ENCODE measurements around the gene CCDC24.

Gene CCDC24

DNA sequence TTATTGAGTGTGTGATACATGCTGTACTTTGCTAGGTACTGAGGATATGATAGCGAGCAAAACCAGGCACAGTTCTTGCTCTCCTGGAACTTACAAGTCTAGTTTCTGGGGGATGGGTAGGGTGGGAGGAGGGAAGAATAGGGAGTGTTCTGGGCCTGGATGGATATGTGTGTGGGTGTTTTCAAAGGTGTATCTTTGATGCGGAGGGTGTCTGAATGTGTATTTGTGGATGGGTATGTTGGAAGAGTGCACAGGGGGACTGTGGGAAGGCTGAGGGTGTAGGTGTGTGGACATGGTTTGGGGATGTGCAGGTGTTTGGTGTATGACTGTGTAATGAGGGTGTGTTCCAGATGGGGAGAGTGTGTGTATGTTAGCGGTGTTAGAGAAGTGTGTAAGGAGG is 26.1 kb upstream of the CCDC24 start:
- TF ChIP-seq, protein P1, sequence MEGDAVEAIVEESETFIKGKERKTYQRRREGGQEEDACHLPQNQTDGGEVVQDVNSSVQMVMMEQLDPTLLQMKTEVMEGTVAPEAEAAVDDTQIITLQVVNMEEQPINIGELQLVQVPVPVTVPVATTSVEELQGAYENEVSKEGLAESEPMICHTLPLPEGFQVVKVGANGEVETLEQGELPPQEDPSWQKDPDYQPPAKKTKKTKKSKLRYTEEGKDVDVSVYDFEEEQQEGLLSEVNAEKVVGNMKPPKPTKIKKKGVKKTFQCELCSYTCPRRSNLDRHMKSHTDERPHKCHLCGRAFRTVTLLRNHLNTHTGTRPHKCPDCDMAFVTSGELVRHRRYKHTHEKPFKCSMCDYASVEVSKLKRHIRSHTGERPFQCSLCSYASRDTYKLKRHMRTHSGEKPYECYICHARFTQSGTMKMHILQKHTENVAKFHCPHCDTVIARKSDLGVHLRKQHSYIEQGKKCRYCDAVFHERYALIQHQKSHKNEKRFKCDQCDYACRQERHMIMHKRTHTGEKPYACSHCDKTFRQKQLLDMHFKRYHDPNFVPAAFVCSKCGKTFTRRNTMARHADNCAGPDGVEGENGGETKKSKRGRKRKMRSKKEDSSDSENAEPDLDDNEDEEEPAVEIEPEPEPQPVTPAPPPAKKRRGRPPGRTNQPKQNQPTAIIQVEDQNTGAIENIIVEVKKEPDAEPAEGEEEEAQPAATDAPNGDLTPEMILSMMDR (IDR thresholded peaks at IDR 0.05): no peak

DNA sequence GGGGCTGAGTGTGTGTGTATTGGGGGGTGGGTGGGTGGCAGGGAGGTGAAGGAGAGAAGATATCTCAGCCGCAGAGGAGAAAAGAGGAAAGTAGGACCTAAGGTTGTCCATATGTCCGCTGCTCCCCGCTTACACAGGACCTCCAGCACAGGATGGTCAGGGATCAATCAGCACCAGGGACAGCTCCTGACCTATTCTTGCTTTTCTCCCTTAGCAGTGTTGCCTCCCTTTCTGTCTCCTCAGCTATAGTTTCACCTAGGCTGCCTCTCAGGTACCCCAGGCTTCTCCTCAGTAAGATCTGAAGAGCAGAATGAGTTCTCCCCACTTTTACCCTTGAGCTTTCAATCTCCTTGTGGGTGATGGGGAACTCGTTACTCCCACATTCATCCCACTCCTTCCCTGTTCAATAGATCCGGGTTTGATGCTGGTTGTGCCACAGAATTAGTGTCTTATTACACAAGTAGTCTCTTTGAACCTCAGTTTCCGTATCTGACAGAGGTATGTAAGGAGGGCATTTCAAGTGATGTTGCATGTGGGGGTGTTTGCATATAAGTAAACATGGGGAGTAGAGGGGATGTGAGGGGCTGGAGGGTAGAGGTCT is 23.0 kb upstream of the CCDC24 start:
- TF ChIP-seq, protein P1 (IDR thresholded peaks at IDR 0.05): no peak

DNA sequence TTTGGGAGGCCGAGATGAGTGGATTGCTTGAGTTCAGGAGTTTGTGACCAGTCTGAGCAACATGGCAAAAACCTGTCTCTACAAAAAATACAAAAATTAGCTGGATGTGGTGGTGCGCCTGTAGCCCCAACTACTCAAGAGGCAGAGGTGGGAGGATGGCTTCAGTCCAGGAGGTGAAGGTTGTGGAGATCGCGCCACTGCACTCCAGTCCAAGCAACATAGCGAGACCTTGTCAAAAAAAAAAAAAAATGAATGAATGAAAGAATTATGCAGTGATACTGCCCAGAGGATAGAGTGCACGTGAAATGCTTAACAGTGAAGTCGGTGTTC is 22.0 kb upstream of the CCDC24 start:
- TF ChIP-seq, protein P1 (IDR thresholded peaks at IDR 0.05): no peak

DNA sequence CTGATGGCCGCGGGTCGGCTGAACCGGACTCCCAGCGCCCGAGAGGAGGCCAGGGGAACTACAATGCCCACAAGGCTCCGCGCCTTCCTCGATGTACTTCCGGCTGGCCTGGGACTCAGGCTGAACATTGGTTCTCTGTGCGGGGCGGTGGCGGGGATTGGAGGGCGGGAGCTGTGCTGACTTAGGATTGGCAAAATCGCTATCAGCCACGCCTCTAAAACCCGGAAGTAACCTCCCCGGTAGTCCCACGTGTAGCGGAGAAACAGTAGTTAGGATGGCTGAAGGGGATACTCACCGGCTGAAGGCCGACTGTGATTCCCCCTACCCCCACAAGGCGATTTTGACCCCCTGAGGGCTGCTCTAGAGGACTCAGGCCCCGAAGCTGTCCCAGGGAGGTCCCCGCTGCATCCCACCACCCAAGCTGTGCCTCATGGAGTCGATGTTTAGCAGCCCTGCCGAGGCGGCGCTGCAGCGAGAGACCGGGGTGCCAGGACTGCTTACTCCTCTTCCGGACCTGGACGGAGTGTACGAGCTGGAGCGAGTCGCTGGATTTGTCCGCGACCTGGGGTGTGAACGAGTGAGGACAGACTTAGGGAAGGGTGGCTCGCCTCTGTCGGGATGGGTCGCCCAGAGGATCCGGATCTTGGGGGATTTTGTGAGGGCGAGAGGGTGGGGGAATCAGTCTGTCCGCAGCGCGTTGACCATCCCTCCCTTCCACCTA is 21.5 kb upstream of the CCDC24 start, which contains the start of gene DPH2:
Gene DPH2 (plus strand): TSS at position 265 of the 721 bp plus-strand sequence. CDS start 166 bp downstream, at position 431.
- TF ChIP-seq, protein P1 (IDR thresholded peaks at IDR 0.05): no peak; the same call in 1 of the 2 replicates

DNA sequence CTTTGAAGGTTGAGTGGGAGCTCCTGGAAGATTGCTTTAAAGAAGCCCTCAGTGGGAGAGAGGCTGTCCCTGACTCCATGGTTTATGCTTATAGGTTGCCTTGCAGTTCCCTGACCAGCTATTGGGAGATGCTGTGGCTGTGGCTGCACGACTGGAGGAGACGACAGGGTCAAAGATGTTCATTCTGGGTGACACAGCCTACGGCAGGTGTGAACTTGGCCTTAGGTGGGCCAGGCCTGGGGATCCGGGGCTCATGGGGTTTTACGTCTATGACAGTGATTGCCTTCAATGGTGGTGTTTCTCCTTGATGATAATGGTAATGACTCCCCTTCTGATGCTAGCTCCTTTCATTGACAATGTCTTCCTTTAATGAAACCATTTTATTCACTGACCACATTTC is 20.9 kb upstream of the CCDC24 start:
- TF ChIP-seq, protein P1 (IDR thresholded peaks at IDR 0.05): no peak

DNA sequence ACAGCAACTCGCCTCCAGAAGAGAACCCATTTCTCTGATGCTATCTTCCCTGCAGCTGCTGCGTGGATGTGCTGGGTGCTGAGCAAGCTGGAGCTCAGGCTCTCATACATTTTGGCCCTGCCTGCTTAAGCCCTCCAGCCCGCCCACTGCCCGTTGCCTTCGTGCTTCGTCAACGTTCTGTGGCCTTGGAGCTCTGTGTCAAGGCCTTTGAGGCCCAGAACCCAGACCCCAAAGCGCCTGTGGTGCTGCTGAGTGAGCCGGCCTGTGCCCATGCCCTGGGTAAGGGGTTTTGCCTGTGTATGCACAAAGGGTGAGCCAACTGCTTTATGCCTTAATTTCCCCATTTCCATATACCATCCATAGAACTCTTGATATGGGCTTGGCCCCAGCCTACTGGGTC is 20.5 kb upstream of the CCDC24 start:
- TF ChIP-seq, protein P1 (IDR thresholded peaks at IDR 0.05): no peak

DNA sequence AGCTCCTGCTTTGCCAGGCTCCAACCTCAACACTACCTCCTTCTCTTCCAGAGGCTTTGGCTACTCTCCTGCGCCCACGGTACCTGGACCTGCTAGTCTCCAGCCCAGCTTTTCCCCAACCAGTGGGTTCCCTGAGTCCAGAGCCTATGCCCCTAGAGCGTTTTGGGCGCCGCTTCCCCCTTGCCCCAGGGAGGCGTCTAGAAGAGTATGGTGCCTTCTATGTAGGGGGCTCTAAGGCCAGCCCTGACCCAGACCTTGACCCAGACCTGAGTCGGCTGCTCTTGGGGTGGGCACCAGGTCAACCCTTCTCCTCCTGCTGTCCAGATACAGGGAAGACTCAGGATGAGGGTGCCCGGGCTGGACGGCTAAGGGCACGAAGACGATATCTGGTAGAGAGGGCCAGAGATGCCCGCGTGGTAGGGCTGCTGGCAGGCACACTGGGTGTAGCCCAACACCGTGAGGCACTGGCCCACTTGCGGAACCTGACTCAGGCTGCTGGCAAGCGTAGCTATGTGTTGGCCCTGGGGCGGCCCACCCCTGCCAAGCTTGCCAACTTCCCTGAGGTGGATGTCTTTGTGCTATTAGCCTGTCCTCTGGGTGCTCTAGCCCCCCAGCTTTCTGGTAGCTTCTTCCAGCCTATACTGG is 19.9 kb upstream of the CCDC24 start:
- TF ChIP-seq, protein P1 (IDR thresholded peaks at IDR 0.05): no peak
